Liver (tissue), 9 donors: ENCODE data around the gene CX3CR1. TPM values are rescaled to one million over a fixed set of nuclear protein-coding genes. Genes with fewer than 3 reads are reported as not detected.

Experiments
- DNase-seq: peaks from one replicate; pipeline ENCODE4 v3.0.0-alpha.2; 2017; ENCODE audit warnings: low spot score
- H3K27ac ChIP-seq, 2 donors: one replicate each; pipeline ENCODE4 v1.7.0; 2013; ENCODE audit warnings: inconsistent platforms in 2 of 2, low read length in 2 of 2, control low read depth in 1 of 2, low read depth in 1 of 2, mild to moderate bottlenecking in 1 of 2
- H3K27me3 ChIP-seq, 4 donors: one replicate each; pipeline versions ENCODE4 v1.6.1 to v1.7.0; 2013; ENCODE audit warnings: low read length in 3 of 4, inconsistent platforms in 1 of 4, mild to moderate bottlenecking in 1 of 4, moderate library complexity in 1 of 4; ENCODE audit not compliant: control insufficient read depth in 4 of 4, insufficient read depth in 4 of 4
- H3K36me3 ChIP-seq, 4 donors: one replicate each; pipeline versions ENCODE4 v1.6.1 to v1.7.0; 2013; ENCODE audit warnings: low read length in 3 of 4, mild to moderate bottlenecking in 3 of 4, low read depth in 1 of 4, moderate library complexity in 1 of 4; ENCODE audit not compliant: control insufficient read depth in 4 of 4, insufficient read depth in 3 of 4
- H3K4me1 ChIP-seq, 4 donors: one replicate each; pipeline versions ENCODE4 v1.6.1 to v1.7.0; 2013; ENCODE audit warnings: low read length in 3 of 4, mild to moderate bottlenecking in 3 of 4, moderate library complexity in 1 of 4; ENCODE audit not compliant: control insufficient read depth in 4 of 4, insufficient read depth in 4 of 4
- H3K4me3 ChIP-seq, 3 donors: one replicate each; pipeline versions ENCODE4 v1.6.1 to v1.7.0; 2013; ENCODE audit warnings: low read length in 3 of 3, control low read depth in 1 of 3, low read depth in 1 of 3, mild to moderate bottlenecking in 1 of 3
- H3K9ac ChIP-seq, 2 donors: one replicate each; pipeline ENCODE4 v1.7.0; 2013; ENCODE audit warnings: low read length in 2 of 2, mild to moderate bottlenecking in 2 of 2, moderate library complexity in 2 of 2, control low read depth in 1 of 2, low read depth in 1 of 2
- H3K9me3 ChIP-seq, 4 donors: one replicate each; pipeline versions ENCODE4 v1.6.1 to v1.7.0; 2013; ENCODE audit warnings: low read length in 3 of 4; ENCODE audit not compliant: control insufficient read depth in 4 of 4
- ATF3 ChIP-seq: IDR thresholded peaks from 2 replicates; pipeline ENCODE4 v1.6.1; 2016; ENCODE audit warnings: antibody characterized with exemption
- CTCF ChIP-seq: fragments of 150-350 bp; IDR thresholded peaks from 2 replicates; pipeline ENCODE4 v1.5.1; 2017; ENCODE audit warnings: improper control_type of control experiment, low read depth, low read length; ENCODE audit not compliant: missing input control
- EGR1 ChIP-seq, 2 donors: IDR thresholded peaks; 2 replicates each; pipeline ENCODE4 v1.6.1; 2016 to 2018; ENCODE audit warnings: antibody characterized with exemption in 2 of 2, low read depth in 2 of 2
- FOXA1 ChIP-seq: IDR thresholded peaks from 2 replicates; pipeline ENCODE4 v1.6.1; 2016; ENCODE audit warnings: antibody characterized with exemption
- FOXA2 ChIP-seq: IDR thresholded peaks from 2 replicates; pipeline ENCODE4 v1.6.1; 2016; ENCODE audit warnings: antibody characterized with exemption
- GABPA ChIP-seq, 2 donors: IDR thresholded peaks in 1 of 2; conservative IDR thresholded peaks in 1 of 2; 2 replicates each; pipeline ENCODE4 v1.6.1; 2016; ENCODE audit warnings: antibody characterized with exemption in 2 of 2, mild to moderate bottlenecking in 1 of 2, moderate library complexity in 1 of 2
- HNF4A ChIP-seq, 2 donors: conservative IDR thresholded peaks; 2 replicates each; pipeline ENCODE4 v1.6.1; 2016; ENCODE audit warnings: antibody characterized with exemption in 2 of 2, mild to moderate bottlenecking in 2 of 2
- HNF4G ChIP-seq: IDR thresholded peaks from 2 replicates; pipeline ENCODE4 v1.6.1; 2016; ENCODE audit warnings: antibody characterized with exemption
- JUND ChIP-seq, 2 donors: IDR thresholded peaks; 2 replicates each; pipeline ENCODE4 v1.6.1; 2016; ENCODE audit warnings: antibody characterized with exemption in 2 of 2
- MAX ChIP-seq: IDR thresholded peaks from 2 replicates; pipeline ENCODE4 v1.6.1; 2016; ENCODE audit warnings: antibody characterized with exemption
- NR2F2 ChIP-seq: IDR thresholded peaks from 2 replicates; pipeline ENCODE4 v1.6.1; 2016; ENCODE audit warnings: antibody characterized with exemption
- RAD21 ChIP-seq, 2 donors: IDR thresholded peaks; 2 replicates each; pipeline ENCODE4 v1.6.1; 2016; ENCODE audit warnings: antibody characterized with exemption in 2 of 2, mild to moderate bottlenecking in 2 of 2
- REST ChIP-seq: IDR thresholded peaks from 2 replicates; pipeline ENCODE4 v1.6.1; 2016; ENCODE audit warnings: antibody characterized with exemption, mild to moderate bottlenecking
- RXRA ChIP-seq, 2 donors: IDR thresholded peaks; 2 replicates each; pipeline ENCODE4 v1.6.1; 2017 to 2018; ENCODE audit warnings: antibody characterized with exemption in 2 of 2, mild to moderate bottlenecking in 1 of 2
- SP1 ChIP-seq: IDR thresholded peaks from 2 replicates; pipeline ENCODE4 v1.6.1; 2018; ENCODE audit warnings: antibody characterized with exemption, mild to moderate bottlenecking
- TAF1 ChIP-seq: conservative IDR thresholded peaks from 2 replicates; pipeline ENCODE4 v1.6.1; 2016; ENCODE audit warnings: antibody characterized with exemption, mild to moderate bottlenecking
- YY1 ChIP-seq: IDR thresholded peaks from 2 replicates; pipeline ENCODE4 v1.6.1; 2016; ENCODE audit warnings: antibody characterized with exemption, mild to moderate bottlenecking
- ZBTB33 ChIP-seq: IDR thresholded peaks from 2 replicates; pipeline ENCODE4 v1.6.1; 2016; ENCODE audit warnings: antibody characterized with exemption
- WGBS: extraction: QIAGEN DNeasy Blood & Tissue Kit; methylation state at CpG from one replicate; pipeline ENCODE4 v1.1.7; 2013; 5-methylcytosine and 5-hydroxymethylcytosine counted together
- polyA plus RNA-seq, 2 donors: library from polyadenylated mRNA; stranded (reverse) in 1 of 2; unstranded in 1 of 2; fragments of 200-250 nt in 1 of 2; fragments of >200 nt in 1 of 2; fragmentation: Nextera tagmentation in 1 of 2; extraction: Ambion mirVana in 1 of 2; gene quantifications; one replicate each; pipeline versions ENCODE4 v1.2.1 to v1.2.3, GENCODE V29; 2013 to 2015
- total RNA-seq, 2 donors: library from RNA; depleted of rRNA; stranded (reverse); fragments of >200 nt; gene quantifications; one replicate each; pipeline ENCODE4 v1.2.3, GENCODE V29; 2014
- donor health status: healthy.
- donor health status: healthy.
- donor health status: healthy.
- donor health status: healthy.
- donor health status: healthy.

Gene CX3CR1
- total and polyA plus RNA-seq, 4 donors: 0.33 to 1.9 (median 0.55) TPM

- Histone ChIP-seq H3K27ac (no peak overlapping the region), H3K4me1 (peaks cover 2 to 15% (median 10%) of the 10 kb centered on the region in 4 donors), H3K9ac (no peak overlapping the region), H3K4me3 (no peak overlapping the region), H3K27me3 (no peaks in the 10 kb centered on the region), H3K36me3 (no peaks in the 10 kb centered on the region), H3K9me3 (peaks cover 0 to 3% (median 2%) of the 10 kb centered on the region in 4 donors)
- no peak for DNase-seq
- whole genome bisulfite sequencing: 92% methylated on average over 1 of the region's 1 CpG
- TF ChIP-seq ZBTB33 (no peak), REST (no peak)
Observed at GRCh38 chr3:39315420-39315819, 35.6 kb upstream of the CX3CR1 start.

- Histone ChIP-seq H3K36me3 (no peaks in the 10 kb centered on the region), H3K27me3 (no peaks in the 10 kb centered on the region), H3K9ac (no peak overlapping the region), H3K9me3 (peaks cover 0 to 3% (median 2%) of the 10 kb centered on the region in 4 donors), H3K4me3 (no peak overlapping the region), H3K4me1 (peaks cover 2 to 17% (median 9%) of the 10 kb centered on the region in 4 donors), H3K27ac (no peak overlapping the region)
- DNase-seq: no peak
- peak; percentile 53 to 76 for TF ChIP-seq HNF4A (conservative IDR thresholded peaks at IDR 0.05)
- TF ChIP-seq FOXA1: no peak
- TF ChIP-seq NR2F2: no peak
- TF ChIP-seq HNF4G: no peak
- TF ChIP-seq ZBTB33: no peak
- no peak for TF ChIP-seq TAF1
- TF ChIP-seq JUND (IDR thresholded peaks at IDR 0.05): peak in 1 of 2 donors; percentile 65
- TF ChIP-seq REST: no peak
- peak; percentile 6 for TF ChIP-seq RAD21 (IDR thresholded peaks at IDR 0.05)
- peak in 1 of 2 donors; percentile 81 for TF ChIP-seq RXRA (IDR thresholded peaks at IDR 0.05)
- no peak for TF ChIP-seq YY1
- no peak for TF ChIP-seq MAX
- TF ChIP-seq EGR1 (IDR thresholded peaks at IDR 0.05; ENCODE audit: low read depth in 2 of 2): peak in 1 of 2 donors; percentile 14
- no peak for TF ChIP-seq FOXA2
- TF ChIP-seq SP1: peak; percentile 24
- TF ChIP-seq CTCF: no peak
- TF ChIP-seq GABPA (IDR thresholded peaks at IDR 0.05 in 1 of 2, conservative IDR thresholded peaks at IDR 0.05 in 1 of 2): no peak
- TF ChIP-seq ATF3: no peak
Observed at GRCh38 chr3:39313289-39313688, 33.5 kb upstream of the CX3CR1 start.
